Epidermal melanocyte (primary cell): ENCODE results near the gene SLC25A47.

Experiments
- DNase-seq: peaks from one replicate; pipeline ENCODE4 v3.0.0; 2011; ENCODE audit warnings: low spot score; ENCODE audit not compliant: insufficient read length

The SLC25A47 gene

DNA sequence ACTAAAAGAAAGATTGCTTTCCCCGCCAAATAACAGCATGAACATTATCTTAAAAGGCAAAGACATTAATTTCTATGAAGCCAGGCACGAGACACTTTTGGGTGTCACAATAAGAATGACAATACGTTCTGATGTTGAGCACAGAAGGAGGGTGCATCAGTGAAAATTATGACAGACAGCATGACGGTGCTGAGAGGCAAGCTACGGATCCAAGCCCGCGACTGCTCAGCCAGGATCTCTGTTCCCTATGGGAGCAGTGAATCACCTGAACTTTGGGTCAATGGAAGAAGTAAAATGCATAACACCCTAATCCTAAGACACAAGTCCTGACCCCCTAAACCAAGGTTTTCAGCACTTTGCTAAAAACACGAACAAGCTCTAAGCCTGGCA, 51.7 kb downstream of the SLC25A47 start:
- DNase-seq, result no peak

DNA sequence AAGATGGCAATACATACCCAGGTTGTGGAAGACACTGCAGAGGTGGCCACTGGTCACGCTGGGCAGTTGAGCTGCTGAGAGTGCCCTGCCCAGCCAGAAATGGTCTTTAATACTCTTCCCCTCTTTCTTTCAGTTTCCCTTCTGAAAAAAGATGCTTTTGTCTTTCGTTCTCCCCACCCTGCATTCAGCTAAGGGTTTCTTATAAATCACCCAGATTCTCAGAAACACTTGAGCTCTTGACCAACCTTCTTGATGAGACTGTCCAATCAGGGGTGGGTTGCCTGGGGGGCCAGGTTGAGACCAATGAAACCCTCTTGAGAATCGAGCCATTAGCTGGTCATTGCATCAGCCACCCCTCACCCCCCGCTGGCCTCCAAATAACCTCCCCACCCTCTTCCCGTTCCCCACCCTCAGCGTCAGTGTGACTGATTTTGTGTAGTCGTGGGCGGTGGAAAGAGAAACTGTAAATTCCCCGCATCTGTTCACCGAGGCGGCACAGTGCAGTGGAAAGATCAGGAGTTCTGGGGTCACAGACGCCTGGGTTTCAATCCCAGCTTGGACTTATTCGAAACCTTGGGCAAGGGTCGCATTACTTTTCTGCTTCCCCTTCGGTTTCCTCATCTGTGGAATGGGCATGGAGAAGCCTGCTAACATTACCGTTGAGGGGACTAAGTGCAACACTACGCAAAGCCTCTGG, 52.3 kb downstream of the SLC25A47 start:
- DNase-seq, result peak; percentile 59

GRCh38 chr14:100375963-100376735, 53.0 kb downstream of the SLC25A47 start, which contains the start of gene WDR25:
WDR25 (plus strand) TSS chr14:100376485.
- no peak for DNase-seq

DNA sequence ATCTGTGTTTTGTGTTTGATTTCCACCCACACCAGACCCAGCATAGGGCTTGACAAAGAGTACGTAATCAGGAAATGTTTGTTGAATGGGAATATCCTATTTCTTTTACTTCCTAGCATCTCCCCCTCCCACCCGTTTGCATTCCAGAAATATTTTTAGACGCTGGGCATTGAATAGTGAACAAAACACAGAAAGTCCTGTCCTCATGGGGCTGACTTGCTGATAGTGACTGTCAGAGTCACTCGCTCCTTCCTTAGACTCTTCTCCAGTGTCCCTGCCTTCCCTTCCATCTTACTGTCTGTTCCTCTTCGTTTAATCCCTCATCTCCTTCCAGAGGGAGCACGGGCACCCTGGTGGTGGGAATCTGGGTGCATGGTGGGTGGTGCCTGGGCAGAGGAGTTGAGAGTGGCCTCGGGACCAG, 53.6 kb downstream of the SLC25A47 start:
- DNase-seq, result no peak
